Measurements from ENCODE around the gene ZNF3.

Gene ZNF3

GRCh38 chr7:100081535-100082102 is at the start of gene ZNF3:
TSS of gene ZNF3 (minus strand) at chr7:100081723. CDS start at chr7:100077357, 4,366 bp downstream.
- peak; percentile 94 for DNase-seq

- DNase-seq = peak; percentile 54
Measured at GRCh38 chr7:100130608-100131453, 49.3 kb upstream of the ZNF3 start.

- DNase-seq = peak; percentile 57
Measured at GRCh38 chr7:100130220-100130607, 48.7 kb upstream of the ZNF3 start.

- DNase-seq = no peak
Measured at GRCh38 chr7:100128637-100128963, 47.1 kb upstream of the ZNF3 start.

GRCh38 chr7:100127866-100128636 is 46.5 kb upstream of the ZNF3 start:
- DNase-seq = no peak

GRCh38 chr7:100126931-100127865 is 45.7 kb upstream of the ZNF3 start, which contains the start of gene MBLAC1:
TSS of gene MBLAC1 (plus strand) at chr7:100126967. CDS start at chr7:100127396, 429 bp downstream.
- DNase-seq = peak; percentile 86

- no peak for DNase-seq
Measured at GRCh38 chr7:100126239-100126930, 44.9 kb upstream of the ZNF3 start.

- no peak for DNase-seq
Measured at GRCh38 chr7:100124301-100125230, 43.0 kb upstream of the ZNF3 start.

GRCh38 chr7:100122568-100122967 is 41.0 kb upstream of the ZNF3 start:
- no peak for DNase-seq

GRCh38 chr7:100122067-100122466 is 40.5 kb upstream of the ZNF3 start:
- DNase-seq = peak; percentile 92

- DNase-seq = no peak
Measured at GRCh38 chr7:100120733-100121036, 39.2 kb upstream of the ZNF3 start.

- DNase-seq = no peak
Measured at GRCh38 chr7:100119970-100120732, 38.6 kb upstream of the ZNF3 start.

- peak; percentile 93 for DNase-seq
Measured at GRCh38 chr7:100119072-100119969, 37.8 kb upstream of the ZNF3 start, which contains the start of the genes CNPY4 and TAF6. TSS of gene CNPY4 (plus strand) at chr7:100119634. CDS start at chr7:100119745, 111 bp downstream. TSS of gene TAF6 (minus strand) at chr7:100119358. CDS start at chr7:100114209, 5,149 bp downstream.

GRCh38 chr7:100118388-100119071 is 37.0 kb upstream of the ZNF3 start:
- DNase-seq = no peak

- DNase-seq = no peak
Measured at GRCh38 chr7:100115026-100115425, 33.5 kb upstream of the ZNF3 start.

- DNase-seq = no peak
Measured at GRCh38 chr7:100111914-100112313, 30.4 kb upstream of the ZNF3 start.

GRCh38 chr7:100111156-100111555 is 29.6 kb upstream of the ZNF3 start:
- DNase-seq = no peak

- DNase-seq = no peak
Measured at GRCh38 chr7:100109521-100110163, 28.1 kb upstream of the ZNF3 start.
